Neural progenitor cell (in vitro differentiated cells): Measurements from ENCODE around the gene GAB1. TPM values are rescaled to one million over a fixed set of nuclear protein-coding genes. Genes with fewer than 3 reads are reported as not detected.
A peak's percentile ranks its signal among the peaks of the same experiment; 100 is the strongest.

Experiments
- DNase-seq: peaks from one replicate; pipeline ENCODE4 v3.0.0-alpha.2; 2016; ENCODE audit warnings: low spot score
- H2AFZ ChIP-seq: fragments of 200-600 bp; sonication (generic); replicated peaks from 2 replicates; pipeline ENCODE4 v1.6.1; 2016; ENCODE audit warnings: antibody characterized with exemption
- H3F3A ChIP-seq: fragments of 200-600 bp; sonication (generic); 2 replicates; pipeline ENCODE4 v1.6.1; 2016; ENCODE audit warnings: antibody characterized with exemption, low read depth
- H3K27ac ChIP-seq: fragments of 200-600 bp; sonication (generic); 2 replicates; pipeline ENCODE4 v1.5.1; 2016; ENCODE audit warnings: mild to moderate bottlenecking
- H3K27me3 ChIP-seq: fragments of 200-600 bp; sonication (generic); 2 replicates; pipeline ENCODE4 v1.6.1; 2016; ENCODE audit warnings: mild to moderate bottlenecking, moderate library complexity
- H3K36me3 ChIP-seq: fragments of 200-600 bp; sonication (generic); 2 replicates; pipeline ENCODE4 v1.5.1; 2016
- H3K4me1 ChIP-seq: fragments of 200-600 bp; sonication (generic); 2 replicates; pipeline ENCODE4 v1.6.1; 2016; ENCODE audit warnings: mixed run types
- H3K4me2 ChIP-seq: fragments of 200-600 bp; sonication (generic); 2 replicates; pipeline ENCODE4 v1.6.1; 2016
- H3K4me3 ChIP-seq: fragments of 200-600 bp; sonication (generic); 2 replicates; pipeline ENCODE4 v1.5.1; 2016
- H3K79me2 ChIP-seq: fragments of 200-600 bp; sonication (generic); 2 replicates; pipeline ENCODE4 v1.6.1; 2016; ENCODE audit warnings: low read depth
- H3K9ac ChIP-seq: fragments of 200-600 bp; sonication (generic); 2 replicates; pipeline ENCODE4 v1.6.1; 2016
- H3K9me3 ChIP-seq: fragments of 200-600 bp; sonication (generic); 2 replicates; pipeline ENCODE4 v1.5.1; 2016; ENCODE audit warnings: low read depth
- H4K20me1 ChIP-seq: fragments of 200-600 bp; sonication (generic); 2 replicates; pipeline ENCODE4 v1.6.1; 2016; ENCODE audit warnings: low read depth
- H3K27ac Mint-ChIP-seq: 3 replicates; pipeline ENCODE4 v1.8.0; 2021; ENCODE audit warnings: mixed read lengths
- H3K27me3 Mint-ChIP-seq: 2 replicates; pipeline ENCODE4 v1.8.0; 2022; ENCODE audit warnings: low read depth, mild to moderate bottlenecking, inconsistent platforms, moderate library complexity, mixed read lengths; ENCODE audit not compliant: insufficient read depth
- H3K36me3 Mint-ChIP-seq: 3 replicates; pipeline ENCODE4 v1.8.0; 2021; ENCODE audit warnings: mixed read lengths
- H3K4me1 Mint-ChIP-seq: 3 replicates; pipeline ENCODE4 v1.8.0; 2021; ENCODE audit warnings: mixed read lengths
- H3K4me3 Mint-ChIP-seq: 3 replicates; pipeline ENCODE4 v1.8.0; 2021; ENCODE audit warnings: mild to moderate bottlenecking, moderate library complexity, mixed read lengths
- H3K9me3 Mint-ChIP-seq: 3 replicates; pipeline ENCODE4 v1.8.0; 2020; ENCODE audit warnings: mixed read lengths
- CTCF ChIP-seq: fragments of 200-600 bp; sonication (generic); IDR thresholded peaks from 2 replicates; pipeline ENCODE4 v1.5.1; 2017; ENCODE audit warnings: antibody characterized with exemption, mild to moderate bottlenecking
- EZH2 ChIP-seq: fragments of 200-600 bp; sonication (generic); IDR thresholded peaks from 2 replicates; pipeline ENCODE4 v1.6.1; 2017; ENCODE audit warnings: antibody characterized with exemption, mild to moderate bottlenecking, moderate library complexity
- EZH2phosphoT487 ChIP-seq: fragments of 200-600 bp; sonication (generic); IDR thresholded peaks from 2 replicates; pipeline ENCODE4 v1.6.1; 2017; ENCODE audit warnings: antibody characterized with exemption
- total RNA-seq: library from RNA; depleted of rRNA; stranded (reverse); fragments of >200 nt; gene quantifications from 2 replicates; pipeline ENCODE4 v1.2.3, GENCODE V29; 2015; ENCODE audit warnings: low replicate concordance

GAB1 gene
- total RNA-seq, 1 donor from 2014 or later, result 31.3 TPM

- Histone ChIP-seq H3K27me3 (no peaks in the 10 kb centered on the region), H3K4me3 (no peak overlapping the region), H3K4me2 (peak overlapping the region; percentile 13), H3K79me2 (peaks cover 19% of the 10 kb centered on the region), H3K9ac (no peak overlapping the region), H3K27ac (peak overlapping the region; percentile 19), H3K36me3 (no peaks in the 10 kb centered on the region), H4K20me1 (peaks cover 3% of the 10 kb centered on the region), H3F3A (no peaks in the 10 kb centered on the region), H2AFZ (no peak overlapping the region), H3K4me1 (peaks cover 15% of the 10 kb centered on the region), H3K9me3 (no peaks in the 10 kb centered on the region)
- Mint-ChIP-seq H3K4me1 (peaks cover 16% of the 10 kb centered on the region), H3K36me3 (peaks cover 1% of the 10 kb centered on the region), H3K4me3 (no peak overlapping the region), H3K27ac (peak overlapping the region; percentile 44), H3K9me3 (no peaks in the 10 kb centered on the region), H3K27me3 (no peaks in the 10 kb centered on the region)
- TF ChIP-seq EZH2, result no peak
- TF ChIP-seq EZH2phosphoT487, result no peak
- TF ChIP-seq CTCF, result no peak
- peak; percentile 19 for DNase-seq
These were observed 75.1 kb downstream of the GAB1 start for GRCh38 chr4:143411527-143412419.

- Mint-ChIP-seq H3K27ac (no peak overlapping the region), H3K27me3 (no peaks in the 10 kb centered on the region), H3K9me3 (no peaks in the 10 kb centered on the region), H3K36me3 (peaks cover 5% of the 10 kb centered on the region), H3K4me1 (peaks cover 16% of the 10 kb centered on the region), H3K4me3 (no peak overlapping the region)
- peaks cover 3% of the 10 kb centered on the region for H4K20me1 ChIP-seq
- H3K36me3 ChIP-seq, result no peaks in the 10 kb centered on the region
- DNase-seq, result no peak
- H3K4me1 ChIP-seq, result peaks cover 15% of the 10 kb centered on the region
- no peak overlapping the region for H2AFZ ChIP-seq
- H3K79me2 ChIP-seq, result peaks cover 18% of the 10 kb centered on the region
- TF ChIP-seq EZH2 (no peak), CTCF (no peak), EZH2phosphoT487 (no peak)
- H3F3A ChIP-seq, result no peaks in the 10 kb centered on the region
- H3K9me3 ChIP-seq, result no peaks in the 10 kb centered on the region
- H3K4me2 ChIP-seq, result no peak overlapping the region
- H3K9ac ChIP-seq, result no peak overlapping the region
- no peak overlapping the region for H3K27ac ChIP-seq
- H3K27me3 ChIP-seq, result no peaks in the 10 kb centered on the region
- H3K4me3 ChIP-seq, result no peak overlapping the region
These were observed 75.7 kb downstream of the GAB1 start for GRCh38 chr4:143412420-143412758.

GRCh38 chr4:143417679-143418403 lies 81.2 kb downstream of the GAB1 start:
- H3K36me3 ChIP-seq, result no peaks in the 10 kb centered on the region
- no peak overlapping the region for H3K4me2 ChIP-seq
- H3K9me3 ChIP-seq, result no peaks in the 10 kb centered on the region
- TF ChIP-seq EZH2phosphoT487 (no peak), CTCF (no peak), EZH2 (no peak)
- H3K4me3 ChIP-seq, result no peak overlapping the region
- Mint-ChIP-seq H3K9me3 (no peaks in the 10 kb centered on the region), H3K27ac (no peak overlapping the region), H3K4me1 (peaks cover 10% of the 10 kb centered on the region), H3K4me3 (no peak overlapping the region), H3K27me3 (no peaks in the 10 kb centered on the region), H3K36me3 (peaks cover 10% of the 10 kb centered on the region)
- H3K4me1 ChIP-seq, result no peaks in the 10 kb centered on the region
- no peaks in the 10 kb centered on the region for H3F3A ChIP-seq
- DNase-seq, result no peak
- H3K9ac ChIP-seq, result no peak overlapping the region
- H3K27me3 ChIP-seq, result no peaks in the 10 kb centered on the region
- no peak overlapping the region for H2AFZ ChIP-seq
- no peak overlapping the region for H3K27ac ChIP-seq
- peaks cover 3% of the 10 kb centered on the region for H4K20me1 ChIP-seq
- H3K79me2 ChIP-seq, result no peaks in the 10 kb centered on the region
